ENCODE results near the gene CST3.
"Not testable (repeated sequence)": the region's sequence is repeated elsewhere in the genome, so short reads cannot be mapped to it uniquely, and the experiment has no call there.

Gene CST3

DNA sequence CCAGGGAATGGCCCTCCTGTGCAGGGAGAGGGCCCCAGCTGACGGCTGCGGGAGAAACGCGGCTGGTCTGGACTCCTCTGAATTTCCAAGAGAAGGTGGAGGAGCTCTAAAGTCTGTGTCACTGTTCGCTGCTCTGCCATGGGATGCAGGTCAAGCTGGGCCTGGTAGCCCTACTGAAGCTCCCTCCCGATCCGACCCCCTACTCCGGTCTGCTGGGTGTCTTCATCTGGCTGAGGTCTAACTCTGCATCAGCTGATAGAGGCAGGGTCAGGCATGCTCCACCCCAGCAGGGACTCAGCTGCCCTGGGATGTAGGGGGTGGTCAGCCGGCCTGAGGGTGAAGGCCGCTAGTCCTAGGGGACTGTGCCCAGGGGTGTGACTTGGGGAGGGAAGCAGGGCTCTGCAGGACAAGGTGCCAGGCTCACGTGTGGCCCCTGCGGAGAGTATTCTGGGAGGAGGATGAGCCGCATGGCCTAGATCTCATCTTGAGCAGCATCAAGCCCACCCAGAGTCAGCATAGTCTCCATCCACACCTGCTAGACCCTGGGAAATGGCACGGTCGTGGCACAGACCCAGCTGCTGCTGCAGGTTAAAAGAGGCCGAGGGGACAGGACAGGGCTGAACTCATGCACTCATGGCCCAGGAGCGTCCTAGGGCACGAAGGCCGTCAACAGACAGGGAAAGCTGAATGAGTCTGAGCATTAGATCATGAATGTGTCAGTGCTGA lies 1.4 kb downstream of the CST3 start:
- peak overlapping the region; percentile 80; the same call in 1 of the 2 replicates for H3K4me3 ChIP-seq (ENCODE audit: low read depth, low read length)
- H3K27me3 ChIP-seq (ENCODE audit: insufficient read depth, low read depth, severe bottlenecking) = no peaks in the 10 kb centered on the region

DNA sequence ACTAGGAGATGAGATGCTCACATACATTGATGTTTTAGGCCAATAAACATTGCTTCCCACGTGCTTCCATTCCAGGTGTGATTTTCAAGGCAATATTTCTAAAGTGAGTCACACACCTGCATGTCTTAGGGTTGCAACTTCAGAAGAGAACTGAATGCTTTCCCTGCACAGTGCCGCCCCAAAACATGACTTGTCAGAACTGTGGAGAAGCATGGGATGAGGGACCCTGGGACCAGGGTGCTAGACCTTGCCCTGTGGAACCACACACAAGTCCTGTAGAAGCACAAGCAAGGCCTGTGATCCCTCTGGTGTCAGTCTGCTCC lies 2.0 kb downstream of the CST3 start:
- not testable (repeated sequence) for H3K4me3 ChIP-seq (ENCODE audit: low read depth, low read length); H3K27me3 ChIP-seq (ENCODE audit: insufficient read depth, low read depth, severe bottlenecking); H3K9me3 ChIP-seq (ENCODE audit: severe bottlenecking); H3K27ac ChIP-seq; DNase-seq
- peaks cover 25% of the 10 kb centered on the region for H3K36me3 ChIP-seq

More for the DNA sequence above, 1.4 kb downstream of the CST3 start:
- Histone ChIP-seq H3K27ac (no peak overlapping the region), H3K36me3 (peaks cover 25% of the 10 kb centered on the region), H3K9me3 (ENCODE audit: severe bottlenecking) (no peaks in the 10 kb centered on the region)
- TF ChIP-seq, protein P1, sequence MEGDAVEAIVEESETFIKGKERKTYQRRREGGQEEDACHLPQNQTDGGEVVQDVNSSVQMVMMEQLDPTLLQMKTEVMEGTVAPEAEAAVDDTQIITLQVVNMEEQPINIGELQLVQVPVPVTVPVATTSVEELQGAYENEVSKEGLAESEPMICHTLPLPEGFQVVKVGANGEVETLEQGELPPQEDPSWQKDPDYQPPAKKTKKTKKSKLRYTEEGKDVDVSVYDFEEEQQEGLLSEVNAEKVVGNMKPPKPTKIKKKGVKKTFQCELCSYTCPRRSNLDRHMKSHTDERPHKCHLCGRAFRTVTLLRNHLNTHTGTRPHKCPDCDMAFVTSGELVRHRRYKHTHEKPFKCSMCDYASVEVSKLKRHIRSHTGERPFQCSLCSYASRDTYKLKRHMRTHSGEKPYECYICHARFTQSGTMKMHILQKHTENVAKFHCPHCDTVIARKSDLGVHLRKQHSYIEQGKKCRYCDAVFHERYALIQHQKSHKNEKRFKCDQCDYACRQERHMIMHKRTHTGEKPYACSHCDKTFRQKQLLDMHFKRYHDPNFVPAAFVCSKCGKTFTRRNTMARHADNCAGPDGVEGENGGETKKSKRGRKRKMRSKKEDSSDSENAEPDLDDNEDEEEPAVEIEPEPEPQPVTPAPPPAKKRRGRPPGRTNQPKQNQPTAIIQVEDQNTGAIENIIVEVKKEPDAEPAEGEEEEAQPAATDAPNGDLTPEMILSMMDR (IDR thresholded peaks at IDR 0.05; ENCODE audit: low read depth, low read length) = no peak
- no peak for DNase-seq

DNA sequence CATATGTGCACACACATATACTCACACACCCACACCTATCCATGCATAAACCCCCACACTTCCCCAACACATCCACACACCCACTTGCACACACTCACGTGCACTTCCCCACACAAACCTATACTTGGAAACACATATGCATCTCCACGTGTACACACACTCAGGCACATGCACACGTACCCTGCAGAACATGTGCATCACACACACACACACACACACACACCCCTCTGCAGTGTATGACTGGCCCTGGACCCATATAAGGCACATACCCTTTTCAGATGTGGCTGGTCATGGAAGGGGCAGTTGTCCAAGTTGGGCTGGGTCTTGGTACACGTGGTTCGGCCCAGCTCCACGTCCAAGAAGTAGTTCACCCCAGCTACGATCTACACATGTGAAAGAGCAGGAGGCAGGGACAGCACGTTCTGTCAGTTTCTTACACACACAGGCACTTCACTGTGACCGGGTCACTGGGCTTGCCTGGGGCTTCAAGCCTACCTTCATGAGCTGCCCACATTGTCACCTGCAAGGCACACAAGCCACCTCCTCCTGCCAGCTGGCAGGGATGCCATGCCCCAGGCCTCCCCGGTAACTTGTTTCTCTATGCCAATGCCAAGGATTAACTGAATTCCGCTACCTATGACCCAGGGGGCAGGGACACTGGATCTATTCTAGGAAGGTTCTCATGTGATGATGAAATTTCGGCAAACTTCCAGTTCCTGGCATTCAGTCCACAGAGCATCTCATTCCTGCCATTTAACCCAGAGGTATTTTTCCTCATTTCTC lies 2.6 kb downstream of the CST3 start:
- H3K9me3 ChIP-seq (ENCODE audit: severe bottlenecking) = no peaks in the 10 kb centered on the region
- DNase-seq = no peak
- TF ChIP-seq, protein P1 (IDR thresholded peaks at IDR 0.05; ENCODE audit: low read depth, low read length) = no peak
- H3K36me3 ChIP-seq = peaks cover 25% of the 10 kb centered on the region
- no peak overlapping the region for H3K27ac ChIP-seq
- no peak overlapping the region for H3K4me3 ChIP-seq (ENCODE audit: low read depth, low read length)
- H3K27me3 ChIP-seq (ENCODE audit: insufficient read depth, low read depth, severe bottlenecking) = no peaks in the 10 kb centered on the region

DNA sequence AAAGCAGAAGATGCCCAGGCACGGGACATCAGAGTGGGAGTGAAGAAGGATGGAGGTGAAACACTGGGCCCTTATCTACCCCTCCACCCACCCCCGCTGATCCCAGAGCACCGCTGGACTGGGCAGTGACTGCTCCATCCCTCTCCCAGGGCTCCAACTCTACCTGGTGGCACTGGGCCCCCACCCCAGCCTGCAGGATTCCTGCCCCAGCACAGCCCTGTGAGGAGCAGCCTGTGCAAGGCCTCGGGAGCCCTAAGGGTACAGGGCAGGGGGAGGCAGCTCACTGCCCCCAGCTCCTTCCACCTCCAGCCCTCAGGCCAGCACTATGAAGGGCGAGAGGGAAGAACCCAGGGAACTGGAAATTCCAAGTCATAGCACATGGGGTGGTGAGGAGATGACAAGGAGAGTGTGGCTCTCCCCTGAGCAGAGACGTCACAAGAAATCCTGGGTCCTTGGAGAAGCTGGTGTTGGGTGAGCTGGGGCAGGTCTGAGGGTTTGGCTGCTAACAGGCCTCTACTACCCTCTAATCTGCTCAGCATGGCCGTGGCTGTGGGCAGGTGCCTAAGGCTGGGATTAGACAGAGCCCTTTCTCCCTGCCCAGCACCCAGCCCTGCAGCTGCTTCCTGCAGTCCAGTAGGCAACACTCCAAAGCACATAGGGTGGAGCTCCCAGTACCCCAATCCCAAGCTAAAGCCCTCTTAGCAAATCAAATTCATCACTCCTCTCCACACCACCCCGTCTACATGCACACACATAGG lies 3.5 kb downstream of the CST3 start:
- no peaks in the 10 kb centered on the region for H3K27me3 ChIP-seq (ENCODE audit: insufficient read depth, low read depth, severe bottlenecking)
- H3K4me3 ChIP-seq (ENCODE audit: low read depth, low read length) = no peak overlapping the region
- peaks cover 25% of the 10 kb centered on the region for H3K36me3 ChIP-seq
- H3K27ac ChIP-seq = peak overlapping the region; percentile 16
- DNase-seq = peak; percentile 68
- TF ChIP-seq, protein P1 (IDR thresholded peaks at IDR 0.05; ENCODE audit: low read depth, low read length) = no peak
- no peaks in the 10 kb centered on the region for H3K9me3 ChIP-seq (ENCODE audit: severe bottlenecking)

DNA sequence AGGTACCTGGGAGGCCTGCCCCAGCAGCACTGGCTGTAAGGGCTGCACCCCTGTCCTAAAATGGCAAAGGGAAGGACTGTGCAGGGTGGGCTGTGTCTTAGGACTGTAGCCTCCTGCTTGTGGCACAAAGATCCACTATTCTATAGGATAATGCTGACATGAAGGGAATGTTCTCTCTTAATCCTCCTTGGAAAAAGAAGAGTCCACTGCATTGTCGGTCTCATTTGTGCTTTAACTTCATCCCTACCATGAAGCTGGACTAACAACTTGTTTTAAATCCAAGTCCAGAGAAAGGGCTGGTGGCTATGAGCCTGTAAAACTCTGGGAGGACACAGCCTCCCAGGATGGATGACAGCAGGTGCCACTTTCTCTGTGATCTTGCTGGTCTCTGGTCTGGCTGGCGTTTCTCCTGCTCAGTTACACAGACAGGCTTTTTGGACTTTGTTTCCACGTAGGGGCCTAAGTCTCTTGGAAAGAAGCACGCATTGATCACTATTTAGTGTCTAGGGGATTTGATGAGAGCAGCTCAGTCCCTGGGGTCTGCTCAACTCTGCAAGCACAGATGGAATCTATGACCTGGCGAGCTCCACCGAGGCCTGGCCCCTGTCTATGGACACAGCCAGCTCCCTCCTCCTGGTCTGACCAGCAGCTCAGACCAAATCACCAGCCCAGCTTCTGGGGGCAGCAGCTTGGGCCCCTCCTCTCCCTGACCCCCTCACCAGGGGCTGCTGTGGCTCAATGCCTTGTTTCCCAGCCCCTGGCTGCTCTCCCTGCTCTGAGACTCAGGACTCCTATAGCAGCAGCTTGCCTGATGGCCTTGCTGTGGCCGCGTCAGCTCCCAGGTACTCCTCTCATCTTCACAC lies 4.8 kb downstream of the CST3 start:
- Histone ChIP-seq H3K36me3 (peaks cover 25% of the 10 kb centered on the region), H3K9me3 (ENCODE audit: severe bottlenecking) (no peaks in the 10 kb centered on the region), H3K27ac (no peak overlapping the region), H3K4me3 (ENCODE audit: low read depth, low read length) (no peak overlapping the region), H3K27me3 (ENCODE audit: insufficient read depth, low read depth, severe bottlenecking) (no peaks in the 10 kb centered on the region)
- TF ChIP-seq, protein P1 (IDR thresholded peaks at IDR 0.05; ENCODE audit: low read depth, low read length) = no peak
- no peak for DNase-seq
